H1 (cell line): ENCODE data around the gene SYCE1L. TPM values are rescaled to one million over a fixed set of nuclear protein-coding genes. Genes with fewer than 3 reads are reported as not detected.

ENCODE experiments used
- BACH1 ChIP-seq: IDR thresholded peaks from 2 replicates; pipeline ENCODE4 v1.6.1; 2012; ENCODE audit warnings: low read length, improper control_type of control experiment
- GABPA ChIP-seq: IDR thresholded peaks from 2 replicates; pipeline ENCODE4 v1.6.1; 2011; ENCODE audit warnings: mild to moderate bottlenecking, low read length, moderate library complexity, borderline replicate concordance; ENCODE audit not compliant: insufficient read depth
- SIX5 ChIP-seq: IDR thresholded peaks from 2 replicates; pipeline ENCODE4 v1.6.1; 2011; ENCODE audit warnings: mild to moderate bottlenecking, low read depth, low read length
- TAF1 ChIP-seq: IDR thresholded peaks from 2 replicates; pipeline ENCODE4 v1.6.1; 2011; ENCODE audit warnings: mild to moderate bottlenecking, low read depth, low read length
- TBP ChIP-seq: IDR thresholded peaks from 2 replicates; pipeline ENCODE4 v1.6.1; 2011; ENCODE audit warnings: low read depth, low read length, improper control_type of control experiment
- polyA plus RNA-seq, 7 experiments: library from polyadenylated mRNA; depleted of rRNA in 3 of 7; stranded (reverse) in 5 of 7; unstranded in 2 of 7; fragments of >200 nt in 5 of 7; fragments of 200-250 nt in 2 of 7; gene quantifications; 1 replicate in 5 of 7; 2 replicates in 1 of 7; 4 replicates in 1 of 7; pipeline versions ENCODE4 v1.2.1 to v1.2.3, GENCODE V29; 2011 to 2013; ENCODE audit warnings: missing spikeins in 2 of 7, mixed read lengths in 2 of 7
- total RNA-seq: library from RNA; stranded (reverse); fragmentation: NEBNext Ultra II Directional; extraction: Animal tissue kit (Norgen Biotek cat#: 25700); gene quantifications from 2 replicates; pipeline ENCODE4 v1.2.1, GENCODE V29; 2021
- TF ChIP-seq, protein P1 (sequence below): fragments of 300-600 bp; sonication (generic); IDR thresholded peaks from 2 replicates; pipeline ENCODE4 v1.7.1; 2012; ENCODE audit warnings: low read length, moderate library complexity, mild to moderate bottlenecking, inconsistent platforms; ENCODE audit not compliant: insufficient replicate concordance

The SYCE1L gene
- total and polyA plus RNA-seq, 2 of the 8 experiments (the other 6 are each of a cell fraction or from before 2014, with no cell fraction given), result 5.8 to 6.8 TPM

DNA sequence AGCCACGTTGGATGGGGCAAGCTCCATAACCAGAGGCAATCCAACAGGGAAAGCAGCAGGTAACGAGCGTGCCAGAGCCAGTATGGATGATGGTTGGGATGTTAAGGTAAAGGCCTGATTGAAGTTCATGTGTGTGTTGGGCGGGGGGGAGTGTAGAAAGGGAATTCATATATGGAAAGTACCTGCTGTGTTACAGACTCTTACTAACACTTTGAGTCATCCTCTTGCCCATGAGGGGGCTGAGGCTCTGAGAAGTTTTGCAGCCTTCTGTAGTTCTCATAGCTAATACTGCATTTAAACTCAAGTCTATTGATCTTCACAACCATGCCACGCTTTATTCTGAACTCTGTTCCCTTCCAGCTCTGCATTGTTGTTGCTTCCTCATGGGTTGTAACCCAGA, 28.5 kb downstream of the SYCE1L start (continued):
- TF ChIP-seq, protein P1, sequence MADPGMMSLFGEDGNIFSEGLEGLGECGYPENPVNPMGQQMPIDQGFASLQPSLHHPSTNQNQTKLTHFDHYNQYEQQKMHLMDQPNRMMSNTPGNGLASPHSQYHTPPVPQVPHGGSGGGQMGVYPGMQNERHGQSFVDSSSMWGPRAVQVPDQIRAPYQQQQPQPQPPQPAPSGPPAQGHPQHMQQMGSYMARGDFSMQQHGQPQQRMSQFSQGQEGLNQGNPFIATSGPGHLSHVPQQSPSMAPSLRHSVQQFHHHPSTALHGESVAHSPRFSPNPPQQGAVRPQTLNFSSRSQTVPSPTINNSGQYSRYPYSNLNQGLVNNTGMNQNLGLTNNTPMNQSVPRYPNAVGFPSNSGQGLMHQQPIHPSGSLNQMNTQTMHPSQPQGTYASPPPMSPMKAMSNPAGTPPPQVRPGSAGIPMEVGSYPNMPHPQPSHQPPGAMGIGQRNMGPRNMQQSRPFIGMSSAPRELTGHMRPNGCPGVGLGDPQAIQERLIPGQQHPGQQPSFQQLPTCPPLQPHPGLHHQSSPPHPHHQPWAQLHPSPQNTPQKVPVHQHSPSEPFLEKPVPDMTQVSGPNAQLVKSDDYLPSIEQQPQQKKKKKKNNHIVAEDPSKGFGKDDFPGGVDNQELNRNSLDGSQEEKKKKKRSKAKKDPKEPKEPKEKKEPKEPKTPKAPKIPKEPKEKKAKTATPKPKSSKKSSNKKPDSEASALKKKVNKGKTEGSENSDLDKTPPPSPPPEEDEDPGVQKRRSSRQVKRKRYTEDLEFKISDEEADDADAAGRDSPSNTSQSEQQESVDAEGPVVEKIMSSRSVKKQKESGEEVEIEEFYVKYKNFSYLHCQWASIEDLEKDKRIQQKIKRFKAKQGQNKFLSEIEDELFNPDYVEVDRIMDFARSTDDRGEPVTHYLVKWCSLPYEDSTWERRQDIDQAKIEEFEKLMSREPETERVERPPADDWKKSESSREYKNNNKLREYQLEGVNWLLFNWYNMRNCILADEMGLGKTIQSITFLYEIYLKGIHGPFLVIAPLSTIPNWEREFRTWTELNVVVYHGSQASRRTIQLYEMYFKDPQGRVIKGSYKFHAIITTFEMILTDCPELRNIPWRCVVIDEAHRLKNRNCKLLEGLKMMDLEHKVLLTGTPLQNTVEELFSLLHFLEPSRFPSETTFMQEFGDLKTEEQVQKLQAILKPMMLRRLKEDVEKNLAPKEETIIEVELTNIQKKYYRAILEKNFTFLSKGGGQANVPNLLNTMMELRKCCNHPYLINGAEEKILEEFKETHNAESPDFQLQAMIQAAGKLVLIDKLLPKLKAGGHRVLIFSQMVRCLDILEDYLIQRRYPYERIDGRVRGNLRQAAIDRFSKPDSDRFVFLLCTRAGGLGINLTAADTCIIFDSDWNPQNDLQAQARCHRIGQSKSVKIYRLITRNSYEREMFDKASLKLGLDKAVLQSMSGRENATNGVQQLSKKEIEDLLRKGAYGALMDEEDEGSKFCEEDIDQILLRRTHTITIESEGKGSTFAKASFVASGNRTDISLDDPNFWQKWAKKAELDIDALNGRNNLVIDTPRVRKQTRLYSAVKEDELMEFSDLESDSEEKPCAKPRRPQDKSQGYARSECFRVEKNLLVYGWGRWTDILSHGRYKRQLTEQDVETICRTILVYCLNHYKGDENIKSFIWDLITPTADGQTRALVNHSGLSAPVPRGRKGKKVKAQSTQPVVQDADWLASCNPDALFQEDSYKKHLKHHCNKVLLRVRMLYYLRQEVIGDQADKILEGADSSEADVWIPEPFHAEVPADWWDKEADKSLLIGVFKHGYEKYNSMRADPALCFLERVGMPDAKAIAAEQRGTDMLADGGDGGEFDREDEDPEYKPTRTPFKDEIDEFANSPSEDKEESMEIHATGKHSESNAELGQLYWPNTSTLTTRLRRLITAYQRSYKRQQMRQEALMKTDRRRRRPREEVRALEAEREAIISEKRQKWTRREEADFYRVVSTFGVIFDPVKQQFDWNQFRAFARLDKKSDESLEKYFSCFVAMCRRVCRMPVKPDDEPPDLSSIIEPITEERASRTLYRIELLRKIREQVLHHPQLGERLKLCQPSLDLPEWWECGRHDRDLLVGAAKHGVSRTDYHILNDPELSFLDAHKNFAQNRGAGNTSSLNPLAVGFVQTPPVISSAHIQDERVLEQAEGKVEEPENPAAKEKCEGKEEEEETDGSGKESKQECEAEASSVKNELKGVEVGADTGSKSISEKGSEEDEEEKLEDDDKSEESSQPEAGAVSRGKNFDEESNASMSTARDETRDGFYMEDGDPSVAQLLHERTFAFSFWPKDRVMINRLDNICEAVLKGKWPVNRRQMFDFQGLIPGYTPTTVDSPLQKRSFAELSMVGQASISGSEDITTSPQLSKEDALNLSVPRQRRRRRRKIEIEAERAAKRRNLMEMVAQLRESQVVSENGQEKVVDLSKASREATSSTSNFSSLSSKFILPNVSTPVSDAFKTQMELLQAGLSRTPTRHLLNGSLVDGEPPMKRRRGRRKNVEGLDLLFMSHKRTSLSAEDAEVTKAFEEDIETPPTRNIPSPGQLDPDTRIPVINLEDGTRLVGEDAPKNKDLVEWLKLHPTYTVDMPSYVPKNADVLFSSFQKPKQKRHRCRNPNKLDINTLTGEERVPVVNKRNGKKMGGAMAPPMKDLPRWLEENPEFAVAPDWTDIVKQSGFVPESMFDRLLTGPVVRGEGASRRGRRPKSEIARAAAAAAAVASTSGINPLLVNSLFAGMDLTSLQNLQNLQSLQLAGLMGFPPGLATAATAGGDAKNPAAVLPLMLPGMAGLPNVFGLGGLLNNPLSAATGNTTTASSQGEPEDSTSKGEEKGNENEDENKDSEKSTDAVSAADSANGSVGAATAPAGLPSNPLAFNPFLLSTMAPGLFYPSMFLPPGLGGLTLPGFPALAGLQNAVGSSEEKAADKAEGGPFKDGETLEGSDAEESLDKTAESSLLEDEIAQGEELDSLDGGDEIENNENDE, result no peak
- TF ChIP-seq TBP (no peak), SIX5 (no peak), GABPA (no peak), TAF1 (no peak), BACH1 (no peak)
- TF ChIP-seq, all 59 proteins: peak for 0
